ENCODE results near the gene EPB41.
A peak's percentile ranks its signal among the peaks of the same experiment; 100 is the strongest.

The EPB41 gene

DNA sequence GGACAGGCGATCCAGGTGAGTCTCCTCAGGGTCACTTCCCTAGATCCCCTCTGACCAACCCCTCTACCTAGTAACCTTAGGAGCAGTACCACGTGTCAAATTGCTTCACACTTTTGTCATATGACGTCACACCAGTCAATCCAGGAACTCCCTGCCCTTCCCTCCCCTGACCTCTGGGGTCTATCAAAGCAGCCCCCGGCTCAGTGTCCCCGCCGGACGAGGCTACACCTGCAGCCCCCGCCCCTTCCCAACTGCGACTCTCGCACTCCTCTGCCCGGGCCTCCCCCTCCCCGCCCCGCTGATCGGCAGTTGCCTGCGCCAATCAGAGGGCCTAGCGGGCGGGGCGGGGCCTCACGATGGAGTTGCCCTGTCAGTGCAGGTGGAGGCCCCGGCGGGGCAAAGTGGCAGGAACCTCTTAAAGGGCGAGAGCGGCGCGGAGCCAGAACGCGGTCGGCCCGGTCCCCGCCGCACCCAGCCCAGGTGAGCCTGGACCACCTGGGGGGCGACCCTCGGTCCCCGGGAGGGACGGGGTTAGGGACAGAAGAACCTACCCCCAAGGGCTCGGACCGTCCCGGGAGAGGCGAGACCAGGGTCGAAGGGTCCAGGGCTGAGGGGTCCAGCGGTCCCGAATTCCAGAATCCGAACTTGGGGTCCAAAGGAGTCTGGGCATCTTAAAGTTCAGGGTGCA is 27.5 kb upstream of the EPB41 start:
- H3K4me3 ChIP-seq (ENCODE audit: control insufficient read depth, low read depth, low read length), result peak overlapping the region; percentile 86
- DNase-seq (ENCODE audit: low read depth), result peak; percentile 16
- TF ChIP-seq, protein P1, sequence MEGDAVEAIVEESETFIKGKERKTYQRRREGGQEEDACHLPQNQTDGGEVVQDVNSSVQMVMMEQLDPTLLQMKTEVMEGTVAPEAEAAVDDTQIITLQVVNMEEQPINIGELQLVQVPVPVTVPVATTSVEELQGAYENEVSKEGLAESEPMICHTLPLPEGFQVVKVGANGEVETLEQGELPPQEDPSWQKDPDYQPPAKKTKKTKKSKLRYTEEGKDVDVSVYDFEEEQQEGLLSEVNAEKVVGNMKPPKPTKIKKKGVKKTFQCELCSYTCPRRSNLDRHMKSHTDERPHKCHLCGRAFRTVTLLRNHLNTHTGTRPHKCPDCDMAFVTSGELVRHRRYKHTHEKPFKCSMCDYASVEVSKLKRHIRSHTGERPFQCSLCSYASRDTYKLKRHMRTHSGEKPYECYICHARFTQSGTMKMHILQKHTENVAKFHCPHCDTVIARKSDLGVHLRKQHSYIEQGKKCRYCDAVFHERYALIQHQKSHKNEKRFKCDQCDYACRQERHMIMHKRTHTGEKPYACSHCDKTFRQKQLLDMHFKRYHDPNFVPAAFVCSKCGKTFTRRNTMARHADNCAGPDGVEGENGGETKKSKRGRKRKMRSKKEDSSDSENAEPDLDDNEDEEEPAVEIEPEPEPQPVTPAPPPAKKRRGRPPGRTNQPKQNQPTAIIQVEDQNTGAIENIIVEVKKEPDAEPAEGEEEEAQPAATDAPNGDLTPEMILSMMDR (IDR thresholded peaks at IDR 0.05; ENCODE audit: control insufficient read depth, insufficient read depth, low read depth, low read length, missing control alignments), result no peak

GRCh38 chr1:28887419-28887834 is 26.9 kb upstream of the EPB41 start:
- TF ChIP-seq, protein P1 (IDR thresholded peaks at IDR 0.05; ENCODE audit: control insufficient read depth, insufficient read depth, low read depth, low read length, missing control alignments), result no peak
- DNase-seq (ENCODE audit: low read depth), result no peak

DNA sequence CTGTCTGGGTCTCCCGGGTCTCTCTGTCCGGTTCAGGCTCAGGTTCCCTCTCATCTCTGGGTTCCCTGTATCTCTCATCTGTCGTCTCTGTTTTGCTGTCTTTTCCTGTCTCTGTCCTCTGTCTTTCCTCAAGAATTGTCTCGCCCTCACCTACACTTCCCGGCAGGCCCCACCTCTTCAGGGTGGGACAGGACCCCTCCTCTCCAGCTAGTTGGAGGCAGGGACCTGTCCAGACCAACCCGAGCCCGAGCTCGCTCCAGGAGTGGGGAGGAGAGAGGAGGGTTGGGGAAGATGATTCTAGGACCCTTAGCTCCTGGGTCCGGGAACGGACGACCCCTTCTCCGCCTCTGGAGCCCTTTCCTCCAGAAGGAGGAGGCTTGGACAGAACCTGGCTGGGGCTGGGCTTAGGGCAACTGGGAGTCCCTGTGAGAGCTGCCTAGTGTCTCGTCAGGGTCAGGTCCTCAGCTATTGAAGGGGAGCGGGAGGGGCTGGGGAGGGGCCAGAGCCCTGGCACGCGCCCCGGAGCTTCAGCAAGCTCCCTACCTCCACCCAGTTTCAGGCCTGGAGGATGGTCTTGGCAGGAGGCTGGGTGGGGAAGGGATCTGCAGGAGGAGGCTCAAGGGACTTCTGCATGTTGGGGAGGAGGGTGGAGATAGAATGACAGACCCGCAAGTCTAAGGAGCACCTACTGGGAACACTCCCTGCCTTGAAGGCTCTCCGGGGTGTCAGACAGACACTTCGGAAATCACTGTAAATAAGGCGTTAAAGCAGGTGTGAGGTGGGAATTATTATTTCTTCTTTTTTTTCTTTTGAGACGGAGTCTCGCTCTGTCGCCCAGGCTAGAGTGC is 26.3 kb upstream of the EPB41 start:
- TF ChIP-seq, protein P1 (IDR thresholded peaks at IDR 0.05; ENCODE audit: control insufficient read depth, insufficient read depth, low read depth, low read length, missing control alignments), result no peak
- DNase-seq (ENCODE audit: low read depth), result no peak
- peak overlapping the region; percentile 86 for H3K4me3 ChIP-seq (ENCODE audit: control insufficient read depth, low read depth, low read length)

More at GRCh38 chr1:28887419-28887834, 26.9 kb upstream of the EPB41 start:
- peak overlapping the region; percentile 86 for H3K4me3 ChIP-seq (ENCODE audit: control insufficient read depth, low read depth, low read length)

DNA sequence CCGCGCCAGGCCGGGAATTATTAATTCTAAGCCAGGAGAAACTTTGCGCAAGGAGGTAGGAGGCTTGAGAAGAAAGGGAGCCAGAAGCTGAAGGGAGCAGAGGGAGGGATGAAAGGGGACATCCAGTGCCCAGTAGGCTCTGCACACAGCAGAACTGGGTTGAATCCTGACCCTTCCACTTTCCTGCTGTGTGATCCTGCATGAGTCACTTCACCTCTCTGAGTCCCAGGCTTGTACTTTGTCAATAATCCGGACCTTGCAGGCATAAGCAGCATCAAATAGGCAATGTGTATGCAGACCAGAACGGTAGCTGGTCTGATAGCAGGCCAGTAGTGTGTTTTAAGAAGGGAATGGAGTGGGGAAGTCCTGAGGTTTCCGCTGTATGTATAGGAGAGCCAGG is 25.5 kb upstream of the EPB41 start:
- DNase-seq (ENCODE audit: low read depth), result no peak
- TF ChIP-seq, protein P1 (IDR thresholded peaks at IDR 0.05; ENCODE audit: control insufficient read depth, insufficient read depth, low read depth, low read length, missing control alignments), result no peak
- H3K4me3 ChIP-seq (ENCODE audit: control insufficient read depth, low read depth, low read length), result no peak overlapping the region

GRCh38 chr1:28889357-28889756 is 25.0 kb upstream of the EPB41 start:
- DNase-seq (ENCODE audit: low read depth), result no peak
- TF ChIP-seq, protein P1 (IDR thresholded peaks at IDR 0.05; ENCODE audit: control insufficient read depth, insufficient read depth, low read depth, low read length, missing control alignments), result no peak
- no peak overlapping the region for H3K4me3 ChIP-seq (ENCODE audit: control insufficient read depth, low read depth, low read length)

GRCh38 chr1:28890435-28890834 is 23.9 kb upstream of the EPB41 start:
- DNase-seq (ENCODE audit: low read depth), result no peak
- no peak overlapping the region for H3K4me3 ChIP-seq (ENCODE audit: control insufficient read depth, low read depth, low read length)
- TF ChIP-seq, protein P1 (IDR thresholded peaks at IDR 0.05; ENCODE audit: control insufficient read depth, insufficient read depth, low read depth, low read length, missing control alignments), result no peak

Data from AG09309 (cell line).